GM19328 (cell line): Measurements from ENCODE around the gene CARD10.

Source experiments
- ATAC-seq: cut with Tn5 transposase; IDR thresholded peaks from one replicate; pipeline ENCODE4 v1.9.1; 2021; ENCODE audit warnings: mild to moderate bottlenecking, moderate library complexity; ENCODE audit not compliant: unreplicated experiment

CARD10 gene

GRCh38 chr22:37443086-37443485 is 76.1 kb downstream of the CARD10 start:
- no peak for ATAC-seq

GRCh38 chr22:37442537-37442936 is 76.7 kb downstream of the CARD10 start:
- ATAC-seq: no peak

- ATAC-seq: no peak
Measured at GRCh38 chr22:37442135-37442534, 77.1 kb downstream of the CARD10 start.

- no peak for ATAC-seq
Measured at GRCh38 chr22:37440875-37441274, 78.3 kb downstream of the CARD10 start.
